Muscle of arm (tissue), 12 donors: ENCODE results near the gene TTYH1. TPM values are rescaled to one million over a fixed set of nuclear protein-coding genes. Genes with fewer than 3 reads are reported as not detected.
"Not testable (repeated sequence)": the region's sequence is repeated elsewhere in the genome, so short reads cannot be mapped to it uniquely, and the experiment has no call there.

Experiments used
- DNase-seq: peaks from one replicate; pipeline ENCODE4 v3.0.0-alpha.2; 2013
- polyA plus RNA-seq, 12 donors: library from polyadenylated mRNA; unstranded; fragments of 120-200 nt; gene quantifications; one replicate each; pipeline ENCODE4 v1.2.1, GENCODE V29; 2013; ENCODE audit not compliant: insufficient read length in 12 of 12

The TTYH1 gene
- polyA plus RNA-seq, 12 donors = 2.7 to 11.7 (median 3.7) TPM; not detected in 2

GRCh38 chr19:54439174-54439851 is 24.0 kb downstream of the TTYH1 start:
- DNase-seq = no peak

GRCh38 chr19:54440641-54441040 is 25.4 kb downstream of the TTYH1 start:
- DNase-seq = no peak

- DNase-seq = no peak
Observed at GRCh38 chr19:54444737-54445136, 29.5 kb downstream of the TTYH1 start.

- not testable (repeated sequence) for DNase-seq
Observed at GRCh38 chr19:54446349-54446748, 31.1 kb downstream of the TTYH1 start.

- DNase-seq = no peak
Observed at GRCh38 chr19:54448040-54448773, 32.9 kb downstream of the TTYH1 start.

- peak; percentile 99 for DNase-seq
Observed at GRCh38 chr19:54448774-54449700, 33.8 kb downstream of the TTYH1 start, which contains the start of gene LENG8. TSS of gene LENG8 (plus strand) at chr19:54449199. CDS start at chr19:54451345, 2,146 bp downstream.

GRCh38 chr19:54449701-54450069 is 34.4 kb downstream of the TTYH1 start:
- DNase-seq = no peak

GRCh38 chr19:54451331-54451871 is 36.1 kb downstream of the TTYH1 start:
- no peak for DNase-seq

- no peak for DNase-seq
Observed at GRCh38 chr19:54451997-54452396, 36.7 kb downstream of the TTYH1 start.

- no peak for DNase-seq
Observed at GRCh38 chr19:54452626-54453025, 37.4 kb downstream of the TTYH1 start.

GRCh38 chr19:54453921-54454780 is 38.9 kb downstream of the TTYH1 start:
- DNase-seq = no peak

GRCh38 chr19:54454781-54455675 is 39.8 kb downstream of the TTYH1 start:
- DNase-seq = no peak

- no peak for DNase-seq
Observed at GRCh38 chr19:54455786-54456422, 40.6 kb downstream of the TTYH1 start.

- no peak for DNase-seq
Observed at GRCh38 chr19:54456423-54457373, 41.4 kb downstream of the TTYH1 start.

GRCh38 chr19:54457773-54458647 is 42.7 kb downstream of the TTYH1 start:
- DNase-seq = no peak

- DNase-seq = no peak
Observed at GRCh38 chr19:54458648-54459281, 43.5 kb downstream of the TTYH1 start.
